Mammary epithelial cell (primary cell): ENCODE measurements around the gene GPALPP1.

ENCODE experiments used
- EZH2 ChIP-seq: IDR thresholded peaks from 2 replicates; pipeline ENCODE4 v1.6.1; 2012; ENCODE audit warnings: low read length, inconsistent platforms, borderline replicate concordance
- TF ChIP-seq, protein P1 (sequence below), 2 donors: IDR thresholded peaks in 1 of 2; conservative IDR thresholded peaks in 1 of 2; 2 replicates each; pipeline ENCODE4 v1.5.1; 2011 to 2012; ENCODE audit warnings: inconsistent platforms in 2 of 2, low read length in 2 of 2, mild to moderate bottlenecking in 2 of 2, control low read depth in 1 of 2, low read depth in 1 of 2; ENCODE audit not compliant: insufficient read depth in 1 of 2; ENCODE audit errors: extremely low read depth in 1 of 2

DNA sequence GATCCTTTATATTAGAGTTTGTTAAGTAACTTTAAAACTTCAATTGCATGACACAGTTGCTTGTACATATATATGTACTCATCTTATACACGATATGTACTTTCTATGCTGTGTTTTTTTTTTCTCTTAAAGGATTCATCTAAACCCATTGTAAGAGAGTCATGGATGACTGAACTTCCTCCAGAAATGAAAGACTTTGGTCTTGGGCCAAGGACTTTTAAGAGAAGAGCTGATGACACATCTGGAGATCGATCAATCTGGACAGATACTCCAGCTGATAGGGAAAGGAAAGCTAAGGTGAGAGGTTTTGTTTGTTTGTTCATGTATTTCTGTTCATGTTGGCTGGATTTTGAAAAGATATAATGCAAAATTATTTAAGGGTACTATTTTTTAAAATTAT, 26.0 kb downstream of the GPALPP1 start:
- TF ChIP-seq, protein P1, sequence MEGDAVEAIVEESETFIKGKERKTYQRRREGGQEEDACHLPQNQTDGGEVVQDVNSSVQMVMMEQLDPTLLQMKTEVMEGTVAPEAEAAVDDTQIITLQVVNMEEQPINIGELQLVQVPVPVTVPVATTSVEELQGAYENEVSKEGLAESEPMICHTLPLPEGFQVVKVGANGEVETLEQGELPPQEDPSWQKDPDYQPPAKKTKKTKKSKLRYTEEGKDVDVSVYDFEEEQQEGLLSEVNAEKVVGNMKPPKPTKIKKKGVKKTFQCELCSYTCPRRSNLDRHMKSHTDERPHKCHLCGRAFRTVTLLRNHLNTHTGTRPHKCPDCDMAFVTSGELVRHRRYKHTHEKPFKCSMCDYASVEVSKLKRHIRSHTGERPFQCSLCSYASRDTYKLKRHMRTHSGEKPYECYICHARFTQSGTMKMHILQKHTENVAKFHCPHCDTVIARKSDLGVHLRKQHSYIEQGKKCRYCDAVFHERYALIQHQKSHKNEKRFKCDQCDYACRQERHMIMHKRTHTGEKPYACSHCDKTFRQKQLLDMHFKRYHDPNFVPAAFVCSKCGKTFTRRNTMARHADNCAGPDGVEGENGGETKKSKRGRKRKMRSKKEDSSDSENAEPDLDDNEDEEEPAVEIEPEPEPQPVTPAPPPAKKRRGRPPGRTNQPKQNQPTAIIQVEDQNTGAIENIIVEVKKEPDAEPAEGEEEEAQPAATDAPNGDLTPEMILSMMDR (conservative IDR thresholded peaks at IDR 0.05 in 1 of 2, IDR thresholded peaks at IDR 0.05 in 1 of 2; ENCODE audit: extremely low read depth in 1 of 2, insufficient read depth in 1 of 2, low read depth in 1 of 2, low read length in 2 of 2) = no peak
- TF ChIP-seq EZH2 = no peak
